Measurements from ENCODE around the gene TCTN2.

DNA sequence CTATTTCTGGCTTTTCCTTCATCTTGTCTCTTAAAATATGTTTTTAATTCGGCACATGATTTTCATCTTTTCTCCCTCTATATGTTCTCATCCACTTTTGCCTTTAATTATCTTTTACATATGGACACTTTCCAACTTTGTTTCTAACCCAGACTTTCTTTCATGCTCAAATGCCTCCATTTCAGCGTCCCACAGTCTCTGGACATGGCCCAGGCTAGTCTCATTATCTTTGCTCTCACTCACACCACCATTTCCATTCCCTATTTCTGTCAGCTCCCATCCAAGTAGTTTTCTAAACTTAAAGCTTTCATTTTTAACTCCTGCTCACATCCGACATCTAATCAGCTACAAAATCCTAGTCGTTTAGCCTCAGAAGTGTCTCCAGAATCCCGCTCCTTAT, 22.5 kb upstream of the TCTN2 start:
- TF ChIP-seq, protein P1, sequence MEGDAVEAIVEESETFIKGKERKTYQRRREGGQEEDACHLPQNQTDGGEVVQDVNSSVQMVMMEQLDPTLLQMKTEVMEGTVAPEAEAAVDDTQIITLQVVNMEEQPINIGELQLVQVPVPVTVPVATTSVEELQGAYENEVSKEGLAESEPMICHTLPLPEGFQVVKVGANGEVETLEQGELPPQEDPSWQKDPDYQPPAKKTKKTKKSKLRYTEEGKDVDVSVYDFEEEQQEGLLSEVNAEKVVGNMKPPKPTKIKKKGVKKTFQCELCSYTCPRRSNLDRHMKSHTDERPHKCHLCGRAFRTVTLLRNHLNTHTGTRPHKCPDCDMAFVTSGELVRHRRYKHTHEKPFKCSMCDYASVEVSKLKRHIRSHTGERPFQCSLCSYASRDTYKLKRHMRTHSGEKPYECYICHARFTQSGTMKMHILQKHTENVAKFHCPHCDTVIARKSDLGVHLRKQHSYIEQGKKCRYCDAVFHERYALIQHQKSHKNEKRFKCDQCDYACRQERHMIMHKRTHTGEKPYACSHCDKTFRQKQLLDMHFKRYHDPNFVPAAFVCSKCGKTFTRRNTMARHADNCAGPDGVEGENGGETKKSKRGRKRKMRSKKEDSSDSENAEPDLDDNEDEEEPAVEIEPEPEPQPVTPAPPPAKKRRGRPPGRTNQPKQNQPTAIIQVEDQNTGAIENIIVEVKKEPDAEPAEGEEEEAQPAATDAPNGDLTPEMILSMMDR (IDR thresholded peaks at IDR 0.05), result no peak
- TF ChIP-seq POLR2AphosphoS5 (IDR thresholded peaks at IDR 0.05; ENCODE audit: insufficient read depth in 1 of 2, low read depth in 1 of 2) (no peak), POLR2A (IDR thresholded peaks at IDR 0.05) (no peak)
